Stomach (tissue), 9 donors: ENCODE data around the gene CRYBB3. TPM values are rescaled to one million over a fixed set of nuclear protein-coding genes. Genes with fewer than 3 reads are reported as not detected.

Source experiments
- DNase-seq, 2 donors: peaks; one replicate each; pipeline versions ENCODE4 v3.0.0 to v3.0.0-alpha.2; 2013 to 2019
- H3K27ac ChIP-seq, 5 donors: fragments of 200-600 bp in 4 of 5; sonication (generic) in 4 of 5; one replicate each; pipeline ENCODE4 v1.5.1; 2013 to 2019; ENCODE audit warnings: mild to moderate bottlenecking in 1 of 5, moderate library complexity in 1 of 5
- H3K27me3 ChIP-seq, 3 donors: fragments of 200-600 bp; sonication (generic); one replicate each; pipeline ENCODE4 v1.5.1; 2017 to 2019; ENCODE audit warnings: mixed run types in 1 of 3
- H3K36me3 ChIP-seq, 4 donors: fragments of 200-600 bp; sonication (generic); 1 replicate in 3 of 4; 2 replicates in 1 of 4; pipeline ENCODE4 v1.5.1; 2016 to 2019
- H3K4me1 ChIP-seq, 4 donors: fragments of 200-600 bp; sonication (generic); one replicate each; pipeline ENCODE4 v1.5.1; 2016 to 2019
- H3K4me3 ChIP-seq, 4 donors: fragments of 200-600 bp; sonication (generic) in 3 of 4; one replicate each; pipeline ENCODE4 v1.5.1; 2016 to 2019; ENCODE audit warnings: mild to moderate bottlenecking in 1 of 4
- H3K9me3 ChIP-seq, 4 donors: fragments of 200-600 bp; sonication (generic); one replicate each; pipeline ENCODE4 v1.5.1; 2016 to 2019
- EP300 ChIP-seq: sonication (generic); formaldehyde crosslinking; IDR thresholded peaks from one replicate; pipeline ENCODE4 v1.6.1; 2017; ENCODE audit warnings: antibody characterized with exemption
- POLR2A ChIP-seq, 4 donors: fragments of 450-650 bp; IDR thresholded peaks; one replicate each; pipeline ENCODE4 v1.6.1; 2016; ENCODE audit warnings: antibody characterized with exemption in 4 of 4, control low read depth in 2 of 4, mild to moderate bottlenecking in 1 of 4, moderate library complexity in 1 of 4
- POLR2AphosphoS5 ChIP-seq, 3 donors: sonication (generic); formaldehyde crosslinking; IDR thresholded peaks; one replicate each; pipeline ENCODE4 v1.6.1; 2016; ENCODE audit warnings: antibody characterized with exemption in 3 of 3
- WGBS, 5 donors: extraction: QIAGEN DNeasy Blood & Tissue Kit in 3 of 5; methylation state at CpG; one replicate each; pipeline versions ENCODE4 v1.1.5 to v1.1.7; 2013 to 2018; 5-methylcytosine and 5-hydroxymethylcytosine counted together
- intact Hi-C: fragments of 100-400 bp; cut with DNase I; formaldehyde crosslinking; loops from one replicate; pipeline ENCODE4 v1.15.1; 2023; ENCODE audit warnings: low total_unique reads
- polyA plus RNA-seq, 3 donors: library from polyadenylated mRNA; stranded (reverse); fragments of 200-250 nt; gene quantifications; one replicate each; pipeline ENCODE4 v1.2.3, GENCODE V29; 2013
- total RNA-seq, 5 donors: library from RNA; depleted of rRNA; stranded (reverse); fragments of >200 nt; gene quantifications; one replicate each; pipeline versions ENCODE4 v1.1.0 to v1.2.3, GENCODE V29; 2014 to 2016
- TF ChIP-seq, protein P1 (sequence below), 7 experiments: fragments of 450-650 bp in 4 of 7; fragments of 200-600 bp in 3 of 7; sonication (generic) in 3 of 7; IDR thresholded peaks; one replicate each; pipeline ENCODE4 v1.5.1; 2016 to 2019; ENCODE audit warnings: antibody characterized with exemption in 7 of 7, control low read depth in 2 of 7, mild to moderate bottlenecking in 1 of 7
- donor health status: healthy with polysubstance abuse.
- donor health status: Bipolar disorder and iron deficiency.
- donor health status: healthy.

CRYBB3 gene
- total and polyA plus RNA-seq, 8 donors = 0.33 TPM; not detected in 7

DNA sequence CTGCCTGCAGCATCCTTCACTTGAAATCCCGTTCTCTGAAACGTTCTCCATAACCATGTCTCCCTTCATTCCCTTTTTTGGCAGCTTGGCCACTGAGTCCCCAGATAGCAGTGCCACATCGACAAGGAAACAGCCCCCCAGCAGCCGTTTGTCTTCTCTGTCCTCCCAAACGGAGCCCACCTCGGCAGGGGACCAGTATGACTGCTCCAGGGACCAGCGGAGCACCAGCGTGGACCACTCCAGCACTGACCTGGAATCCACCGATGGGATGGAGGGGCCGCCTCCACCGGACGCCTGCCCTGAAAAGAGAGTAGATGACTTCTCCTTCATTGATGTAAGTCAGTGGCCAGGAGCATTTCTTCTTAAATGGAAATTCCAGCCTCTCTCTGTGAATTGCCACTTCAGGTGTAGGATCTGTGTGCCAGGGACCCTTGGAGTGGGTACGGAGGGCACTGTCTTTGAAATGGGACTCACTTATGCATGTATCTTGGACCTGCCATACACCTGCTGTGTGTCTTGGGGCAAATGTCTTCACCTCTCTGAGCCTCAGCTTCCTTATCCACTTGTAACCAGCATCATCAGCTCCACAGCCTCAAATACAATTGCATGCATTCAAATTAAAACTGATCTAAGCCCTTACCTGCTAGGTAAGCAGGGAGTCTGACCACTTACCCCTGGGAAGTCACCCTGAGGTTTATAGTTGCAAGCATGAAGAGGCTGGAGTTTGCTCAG lies 25.3 kb upstream of the CRYBB3 start:
- Histone ChIP-seq H3K9me3 (peaks cover 0 to 2% (median 0%) of the 10 kb centered on the region in 4 donors), H3K4me3 (no peak overlapping the region), H3K27me3 (no peaks in the 10 kb centered on the region), H3K27ac (no peak overlapping the region), H3K4me1 (no peaks in the 10 kb centered on the region), H3K36me3 (peaks cover 40 to 86% (median 73%) of the 10 kb centered on the region in 4 donors)
- 88 to 94% (median 92%) methylated on average over 13 of the region's 13 CpGs for WGBS, 5 donors
- intact Hi-C loops = loop anchor here (10.0 kb wide), 1 partner anchor 100 kb away; no protein-coding TSS in a partner anchor
- no peak for DNase-seq
- TF ChIP-seq, protein P1, sequence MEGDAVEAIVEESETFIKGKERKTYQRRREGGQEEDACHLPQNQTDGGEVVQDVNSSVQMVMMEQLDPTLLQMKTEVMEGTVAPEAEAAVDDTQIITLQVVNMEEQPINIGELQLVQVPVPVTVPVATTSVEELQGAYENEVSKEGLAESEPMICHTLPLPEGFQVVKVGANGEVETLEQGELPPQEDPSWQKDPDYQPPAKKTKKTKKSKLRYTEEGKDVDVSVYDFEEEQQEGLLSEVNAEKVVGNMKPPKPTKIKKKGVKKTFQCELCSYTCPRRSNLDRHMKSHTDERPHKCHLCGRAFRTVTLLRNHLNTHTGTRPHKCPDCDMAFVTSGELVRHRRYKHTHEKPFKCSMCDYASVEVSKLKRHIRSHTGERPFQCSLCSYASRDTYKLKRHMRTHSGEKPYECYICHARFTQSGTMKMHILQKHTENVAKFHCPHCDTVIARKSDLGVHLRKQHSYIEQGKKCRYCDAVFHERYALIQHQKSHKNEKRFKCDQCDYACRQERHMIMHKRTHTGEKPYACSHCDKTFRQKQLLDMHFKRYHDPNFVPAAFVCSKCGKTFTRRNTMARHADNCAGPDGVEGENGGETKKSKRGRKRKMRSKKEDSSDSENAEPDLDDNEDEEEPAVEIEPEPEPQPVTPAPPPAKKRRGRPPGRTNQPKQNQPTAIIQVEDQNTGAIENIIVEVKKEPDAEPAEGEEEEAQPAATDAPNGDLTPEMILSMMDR (IDR thresholded peaks at IDR 0.05) = no peak
- TF ChIP-seq POLR2A (IDR thresholded peaks at IDR 0.05) (no peak), EP300 (no peak), POLR2AphosphoS5 (IDR thresholded peaks at IDR 0.05) (no peak)

DNA sequence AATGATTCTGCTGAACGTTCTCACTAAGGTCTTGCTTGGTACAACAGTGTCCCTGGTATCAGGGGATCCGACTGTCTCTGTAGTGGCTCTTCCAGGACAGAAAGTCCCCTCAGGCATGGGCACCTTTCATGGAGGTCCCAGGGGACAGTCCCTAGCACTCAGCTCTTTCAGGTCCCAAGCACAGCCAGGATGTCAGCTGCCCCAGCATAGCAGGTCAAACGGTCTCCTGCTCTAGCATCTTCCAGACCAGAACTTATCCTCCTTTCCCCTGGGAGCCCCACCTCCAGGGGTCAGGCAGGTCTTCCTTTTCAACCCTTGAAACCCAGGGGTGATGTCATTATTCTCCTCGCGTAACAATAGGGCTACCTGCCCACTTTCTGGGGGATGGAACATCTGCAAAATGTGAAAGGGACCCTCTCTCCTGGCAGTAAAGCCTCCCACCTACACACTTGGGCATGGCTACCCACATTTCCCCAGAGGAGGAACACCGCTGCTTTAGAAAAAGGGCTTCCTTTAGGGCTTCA lies 24.7 kb upstream of the CRYBB3 start:
- Histone ChIP-seq H3K27me3 (no peaks in the 10 kb centered on the region), H3K4me1 (no peaks in the 10 kb centered on the region), H3K9me3 (peaks cover 0 to 9% (median 0%) of the 10 kb centered on the region in 4 donors), H3K36me3 (peaks cover 42 to 92% (median 78%) of the 10 kb centered on the region in 4 donors), H3K27ac (no peak overlapping the region), H3K4me3 (no peak overlapping the region)
- no peak for DNase-seq
- WGBS, 5 donors = 78 to 84% (median 80%) methylated on average over 5 to 6 of the region's 6 CpGs
- intact Hi-C loops = loop anchor here (10.0 kb wide), 1 partner anchor 100 kb away; no protein-coding TSS in a partner anchor
- no peak for TF ChIP-seq EP300
- TF ChIP-seq POLR2AphosphoS5 (IDR thresholded peaks at IDR 0.05) = no peak
- TF ChIP-seq, protein P1 (IDR thresholded peaks at IDR 0.05) = no peak
- no peak for TF ChIP-seq POLR2A (IDR thresholded peaks at IDR 0.05)

DNA sequence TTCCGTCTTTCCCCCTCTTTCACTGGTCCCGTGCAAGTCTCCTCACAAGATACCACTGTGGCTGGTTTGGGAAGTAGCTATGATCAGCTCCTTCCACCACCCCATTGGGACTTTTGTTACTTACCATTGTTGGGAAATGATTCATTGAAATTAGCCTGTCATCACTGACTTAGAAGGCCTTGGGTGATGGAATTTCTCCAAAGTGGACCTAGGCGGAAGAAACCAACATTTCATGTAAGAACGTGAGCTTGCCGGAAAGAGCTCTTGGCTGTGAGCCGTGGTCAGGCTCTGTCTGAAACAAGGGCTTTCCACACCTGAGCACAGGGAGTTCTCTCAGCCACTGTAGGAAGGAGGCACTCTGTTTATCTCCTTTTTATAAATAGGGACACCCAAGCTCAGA lies 23.5 kb upstream of the CRYBB3 start:
- H3K27ac ChIP-seq = no peak overlapping the region
- H3K4me3 ChIP-seq = no peak overlapping the region
- peaks cover 44 to 97% (median 83%) of the 10 kb centered on the region in 4 donors for H3K36me3 ChIP-seq
- WGBS, 5 donors = 89 to 96% (median 92%) methylated on average over 6 of the region's 6 CpGs
- H3K27me3 ChIP-seq = no peaks in the 10 kb centered on the region
- H3K4me1 ChIP-seq = no peaks in the 10 kb centered on the region
- intact Hi-C loops = loop anchor here (10.0 kb wide), 1 partner anchor 101 kb away; no protein-coding TSS in a partner anchor
- H3K9me3 ChIP-seq = peaks cover 0 to 12% (median 0%) of the 10 kb centered on the region in 4 donors
- TF ChIP-seq EP300 = no peak
- TF ChIP-seq, protein P1 (IDR thresholded peaks at IDR 0.05) = no peak
- TF ChIP-seq POLR2A (IDR thresholded peaks at IDR 0.05) = no peak
- no peak for TF ChIP-seq POLR2AphosphoS5 (IDR thresholded peaks at IDR 0.05)
- no peak for DNase-seq

DNA sequence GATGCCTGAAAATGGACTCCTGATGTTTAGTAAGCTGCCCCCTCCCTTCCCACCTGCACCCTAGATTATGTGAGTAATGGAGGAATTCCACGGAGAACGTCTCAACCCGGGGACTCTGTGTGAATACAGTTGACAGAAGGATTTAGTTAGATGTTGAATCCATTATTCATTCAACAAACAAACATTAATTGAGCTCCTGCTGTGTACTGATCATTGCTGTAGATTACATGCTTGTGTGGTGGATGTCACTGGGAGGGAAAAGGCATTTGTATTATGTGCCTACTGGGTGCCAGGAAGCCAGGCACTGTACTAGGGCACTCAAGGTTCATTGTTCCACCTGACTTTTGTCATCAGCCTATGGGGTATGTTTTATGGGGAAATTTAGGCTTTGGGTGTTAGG lies 22.9 kb upstream of the CRYBB3 start:
- H3K36me3 ChIP-seq = peaks cover 49 to 97% (median 84%) of the 10 kb centered on the region in 4 donors
- H3K27ac ChIP-seq = no peak overlapping the region
- intact Hi-C loops = loop anchor here (10.0 kb wide), 1 partner anchor 102 kb away; no protein-coding TSS in a partner anchor
- WGBS, 5 donors = 74 to 96% (median 83%) methylated on average over 3 of the region's 3 CpGs
- peaks cover 0 to 12% (median 0%) of the 10 kb centered on the region in 4 donors for H3K9me3 ChIP-seq
- H3K4me1 ChIP-seq = no peaks in the 10 kb centered on the region
- H3K27me3 ChIP-seq = no peaks in the 10 kb centered on the region
- H3K4me3 ChIP-seq = no peak overlapping the region
- TF ChIP-seq POLR2AphosphoS5 (IDR thresholded peaks at IDR 0.05) (no peak), POLR2A (IDR thresholded peaks at IDR 0.05) (no peak), EP300 (no peak)
- TF ChIP-seq, protein P1 (IDR thresholded peaks at IDR 0.05) = no peak
- no peak for DNase-seq
